Measurements from ENCODE around the gene IRX1.

DNA sequence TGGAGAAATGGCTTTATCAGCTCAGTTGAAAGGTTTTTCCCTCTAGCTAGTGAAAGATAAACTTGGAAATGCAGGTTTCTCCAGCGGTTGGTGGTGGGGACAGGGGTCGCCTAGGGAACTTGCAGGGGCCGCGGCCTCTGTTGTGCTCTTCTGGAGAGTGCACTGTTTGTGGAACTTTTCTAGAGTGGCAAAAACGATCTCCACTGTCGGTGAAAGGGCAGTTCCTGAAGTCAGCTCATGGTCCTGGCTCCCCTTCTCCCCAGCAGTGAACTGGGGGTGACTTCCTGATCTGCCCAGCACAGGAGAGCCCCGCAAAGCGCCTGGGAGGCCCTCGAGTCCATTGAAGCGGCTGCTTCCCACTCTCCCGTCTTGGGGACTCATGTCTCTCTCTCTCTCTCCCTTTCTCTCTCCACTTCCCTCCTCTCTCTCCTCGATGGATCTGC lies 3.2 kb downstream of the IRX1 start:
- TF ChIP-seq CTCF (IDR thresholded peaks at IDR 0.05) (no peak), POLR2A (IDR thresholded peaks at IDR 0.05) (no peak)

All from lower leg skin (tissue), 3 donors.